Natural killer cell (primary cell): Measurements from ENCODE around the gene MBTD1. TPM values are rescaled to one million over a fixed set of nuclear protein-coding genes. Genes with fewer than 3 reads are reported as not detected.
A peak's percentile ranks its signal among the peaks of the same experiment; 100 is the strongest.

Experiments used
- ATAC-seq, 3 donors: fragments of 150-1000 bp in 2 of 3; fragments of 200-7000 bp in 1 of 3; cut with Tn5 transposase; 1 replicate in 1 of 3; 2 replicates in 2 of 3; pipeline ENCODE4 v1.10.0; 2021; ENCODE audit warnings: mild to moderate bottlenecking in 2 of 3, moderate library complexity in 2 of 3
- DNase-seq, 2 donors: peaks; one replicate each; pipeline versions ENCODE4 v3.0.0 to v3.0.0-alpha.2; 2013 to 2021; ENCODE audit warnings: mixed read lengths in 1 of 2
- H3K27ac ChIP-seq: one replicate; pipeline ENCODE4 v1.5.1; 2013; ENCODE audit warnings: mild to moderate bottlenecking, low read length
- H3K27me3 ChIP-seq: one replicate; pipeline ENCODE4 v1.6.1; 2013; ENCODE audit warnings: low read length; ENCODE audit not compliant: control insufficient read depth, insufficient read depth
- H3K36me3 ChIP-seq: one replicate; pipeline ENCODE4 v1.6.1; 2013; ENCODE audit warnings: low read length; ENCODE audit not compliant: control insufficient read depth, insufficient read depth
- H3K4me1 ChIP-seq: one replicate; pipeline ENCODE4 v1.6.1; 2013; ENCODE audit warnings: low read length; ENCODE audit not compliant: control insufficient read depth, insufficient read depth
- H3K4me3 ChIP-seq: one replicate; pipeline ENCODE4 v1.5.1; 2013; ENCODE audit warnings: low read length
- H3K9me3 ChIP-seq: one replicate; pipeline ENCODE4 v1.6.1; 2013; ENCODE audit warnings: low read length; ENCODE audit not compliant: control insufficient read depth, insufficient read depth
- H3K27ac Mint-ChIP-seq, 2 donors: one replicate each; pipeline ENCODE4 v1.8.0; 2022; ENCODE audit warnings: mild to moderate bottlenecking in 2 of 2, mixed read lengths in 2 of 2, moderate library complexity in 1 of 2
- H3K27me3 Mint-ChIP-seq, 2 donors: one replicate each; pipeline ENCODE4 v1.8.0; 2022; ENCODE audit warnings: low read depth in 2 of 2, mixed read lengths in 2 of 2
- H3K36me3 Mint-ChIP-seq: one replicate; pipeline ENCODE4 v1.8.0; 2022; ENCODE audit warnings: mixed read lengths
- H3K4me1 Mint-ChIP-seq, 2 donors: one replicate each; pipeline ENCODE4 v1.8.0; 2022; ENCODE audit warnings: mixed read lengths in 2 of 2
- H3K4me3 Mint-ChIP-seq: one replicate; pipeline ENCODE4 v1.8.0; 2022; ENCODE audit warnings: mild to moderate bottlenecking, moderate library complexity, mixed read lengths
- H3K9me3 Mint-ChIP-seq, 2 donors: one replicate each; pipeline ENCODE4 v1.8.0; 2022; ENCODE audit warnings: mixed read lengths in 2 of 2
- CTCF ChIP-seq: fragments of 200-600 bp; IDR thresholded peaks from one replicate; pipeline ENCODE4 v1.8.0; 2022; ENCODE audit warnings: antibody characterized with exemption
- WGBS: methylation state at CpG from one replicate; pipeline ENCODE4 v1.1.7; 2013; ENCODE audit warnings: missing lambda C conversion rate; ENCODE audit not compliant: insufficient coverage; 5-methylcytosine and 5-hydroxymethylcytosine counted together
- intact Hi-C: fragments of 100-400 bp; cut with micrococcal nuclease; formaldehyde crosslinking; loops from one replicate; pipeline ENCODE4 v1.14.2; 2022
- total RNA-seq, 4 donors: library from RNA; stranded (reverse); fragments of 120-200 nt in 1 of 4; gene quantifications; one replicate each; pipeline versions ENCODE4 v1.2.3 to v1.2.4, GENCODE V29; 2013 to 2022

MBTD1 gene
- total RNA-seq, 3 donors from 2014 or later (not counting 1 experiment from before 2014, with no cell fraction given): 24.6 to 32.4 (median 28.8) TPM

GRCh38 chr17:51155416-51155815, 104.4 kb downstream of the MBTD1 start:
- Mint-ChIP-seq H3K36me3 (no peaks in the 10 kb centered on the region), H3K4me3 (no peak overlapping the region), H3K4me1 (no peaks in the 10 kb centered on the region), H3K27me3 (no peaks in the 10 kb centered on the region), H3K9me3 (no peaks in the 10 kb centered on the region), H3K27ac (no peak overlapping the region)
- Histone ChIP-seq H3K27me3 (no peaks in the 10 kb centered on the region), H3K4me1 (peaks cover 14% of the 10 kb centered on the region), H3K4me3 (no peak overlapping the region), H3K36me3 (peaks cover 6% of the 10 kb centered on the region), H3K9me3 (no peaks in the 10 kb centered on the region), H3K27ac (no peak overlapping the region)
- DNase-seq (no peak), ATAC-seq (no peak)
- 97% methylated on average over 8 of the region's 8 CpGs for WGBS
- intact Hi-C loops: no loop called here
- TF ChIP-seq CTCF: no peak

- no peak overlapping the region for H3K27ac ChIP-seq
- 12% methylated on average over 3 of the region's 6 CpGs for WGBS
- H3K4me1 ChIP-seq: peaks cover 14% of the 10 kb centered on the region
- no peaks in the 10 kb centered on the region for H3K9me3 ChIP-seq
- no peaks in the 10 kb centered on the region for H3K27me3 Mint-ChIP-seq
- intact Hi-C loops: loop anchor here (5.0 kb wide), 3 partner anchors 108 to 302 kb away; partner anchors contain the start of genes MBTD1, TOB1 and UTP18
- no peaks in the 10 kb centered on the region for H3K36me3 Mint-ChIP-seq
- no peaks in the 10 kb centered on the region for H3K9me3 Mint-ChIP-seq
- DNase-seq (peak in 1 of 2 donors; percentile 25), ATAC-seq (no peak)
- peak overlapping the region; percentile 69 for H3K4me3 ChIP-seq
- H3K36me3 ChIP-seq: peaks cover 2% of the 10 kb centered on the region
- no peak for TF ChIP-seq CTCF
- no peaks in the 10 kb centered on the region for H3K4me1 Mint-ChIP-seq
- no peaks in the 10 kb centered on the region for H3K27me3 ChIP-seq
- no peak overlapping the region for H3K27ac Mint-ChIP-seq
- no peak overlapping the region for H3K4me3 Mint-ChIP-seq
These were observed 105.7 kb downstream of the MBTD1 start for GRCh38 chr17:51154176-51154575.

- WGBS: under 1% methylated on average over 60 of the region's 60 CpGs
- peak; percentile 94 to 98 (median 94) for ATAC-seq
- H3K4me3 ChIP-seq: peak within 1 kb of the TSS; percentile 69
- no peaks in the 10 kb centered on the region for H3K27me3 ChIP-seq
- peaks cover 14% of the 10 kb centered on the region for H3K4me1 ChIP-seq
- Mint-ChIP-seq H3K4me3 (no peak within 1 kb of the TSS), H3K36me3 (no peaks in the 10 kb centered on the region), H3K9me3 (no peaks in the 10 kb centered on the region), H3K4me1 (no peaks in the 10 kb centered on the region), H3K27me3 (no peaks in the 10 kb centered on the region), H3K27ac (no peak within 1 kb of the TSS)
- peak within 1 kb of the TSS; percentile 86 for H3K27ac ChIP-seq
- TF ChIP-seq CTCF: peak; percentile 68
- DNase-seq: peak; percentile 98
- peaks cover 2% of the 10 kb centered on the region for H3K36me3 ChIP-seq
- no peaks in the 10 kb centered on the region for H3K9me3 ChIP-seq
- intact Hi-C loops: loop anchor here (1.0 to 5.0 kb wide), 7 partner anchors 32 to 434 kb away; partner anchors contain the start of genes LUC7L3, MBTD1, TOB1 and UTP18
These were observed 106.4 kb downstream of the MBTD1 start, which contains the start of gene NME1 for GRCh38 chr17:51153210-51154072. Gene NME1, plus strand, starts transcription at chr17:51153559. Its CDS starts 2,096 bp downstream, at chr17:51155655.
